Measurements from ENCODE around the gene ELF5.

- TF ChIP-seq SIN3A (IDR thresholded peaks at IDR 0.05; ENCODE audit: borderline replicate concordance, insufficient read depth, low read length), result no peak
- TF ChIP-seq, protein P1, sequence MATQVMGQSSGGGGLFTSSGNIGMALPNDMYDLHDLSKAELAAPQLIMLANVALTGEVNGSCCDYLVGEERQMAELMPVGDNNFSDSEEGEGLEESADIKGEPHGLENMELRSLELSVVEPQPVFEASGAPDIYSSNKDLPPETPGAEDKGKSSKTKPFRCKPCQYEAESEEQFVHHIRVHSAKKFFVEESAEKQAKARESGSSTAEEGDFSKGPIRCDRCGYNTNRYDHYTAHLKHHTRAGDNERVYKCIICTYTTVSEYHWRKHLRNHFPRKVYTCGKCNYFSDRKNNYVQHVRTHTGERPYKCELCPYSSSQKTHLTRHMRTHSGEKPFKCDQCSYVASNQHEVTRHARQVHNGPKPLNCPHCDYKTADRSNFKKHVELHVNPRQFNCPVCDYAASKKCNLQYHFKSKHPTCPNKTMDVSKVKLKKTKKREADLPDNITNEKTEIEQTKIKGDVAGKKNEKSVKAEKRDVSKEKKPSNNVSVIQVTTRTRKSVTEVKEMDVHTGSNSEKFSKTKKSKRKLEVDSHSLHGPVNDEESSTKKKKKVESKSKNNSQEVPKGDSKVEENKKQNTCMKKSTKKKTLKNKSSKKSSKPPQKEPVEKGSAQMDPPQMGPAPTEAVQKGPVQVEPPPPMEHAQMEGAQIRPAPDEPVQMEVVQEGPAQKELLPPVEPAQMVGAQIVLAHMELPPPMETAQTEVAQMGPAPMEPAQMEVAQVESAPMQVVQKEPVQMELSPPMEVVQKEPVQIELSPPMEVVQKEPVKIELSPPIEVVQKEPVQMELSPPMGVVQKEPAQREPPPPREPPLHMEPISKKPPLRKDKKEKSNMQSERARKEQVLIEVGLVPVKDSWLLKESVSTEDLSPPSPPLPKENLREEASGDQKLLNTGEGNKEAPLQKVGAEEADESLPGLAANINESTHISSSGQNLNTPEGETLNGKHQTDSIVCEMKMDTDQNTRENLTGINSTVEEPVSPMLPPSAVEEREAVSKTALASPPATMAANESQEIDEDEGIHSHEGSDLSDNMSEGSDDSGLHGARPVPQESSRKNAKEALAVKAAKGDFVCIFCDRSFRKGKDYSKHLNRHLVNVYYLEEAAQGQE (IDR thresholded peaks at IDR 0.05; ENCODE audit: insufficient read depth in 1 of 2, low read depth in 2 of 2, low read length in 2 of 2), result no peak
Observed at GRCh38 chr11:34528072-34528471, 14.5 kb upstream of the ELF5 start.

Data from PFSK-1 (cell line).